ENCODE results near the gene HOXA11. TPM values are rescaled to one million over a fixed set of nuclear protein-coding genes. Genes with fewer than 3 reads are reported as not detected.

HOXA11 gene
- total RNA-seq, 1 experiment from 2014 or later = 26.6 TPM

DNA sequence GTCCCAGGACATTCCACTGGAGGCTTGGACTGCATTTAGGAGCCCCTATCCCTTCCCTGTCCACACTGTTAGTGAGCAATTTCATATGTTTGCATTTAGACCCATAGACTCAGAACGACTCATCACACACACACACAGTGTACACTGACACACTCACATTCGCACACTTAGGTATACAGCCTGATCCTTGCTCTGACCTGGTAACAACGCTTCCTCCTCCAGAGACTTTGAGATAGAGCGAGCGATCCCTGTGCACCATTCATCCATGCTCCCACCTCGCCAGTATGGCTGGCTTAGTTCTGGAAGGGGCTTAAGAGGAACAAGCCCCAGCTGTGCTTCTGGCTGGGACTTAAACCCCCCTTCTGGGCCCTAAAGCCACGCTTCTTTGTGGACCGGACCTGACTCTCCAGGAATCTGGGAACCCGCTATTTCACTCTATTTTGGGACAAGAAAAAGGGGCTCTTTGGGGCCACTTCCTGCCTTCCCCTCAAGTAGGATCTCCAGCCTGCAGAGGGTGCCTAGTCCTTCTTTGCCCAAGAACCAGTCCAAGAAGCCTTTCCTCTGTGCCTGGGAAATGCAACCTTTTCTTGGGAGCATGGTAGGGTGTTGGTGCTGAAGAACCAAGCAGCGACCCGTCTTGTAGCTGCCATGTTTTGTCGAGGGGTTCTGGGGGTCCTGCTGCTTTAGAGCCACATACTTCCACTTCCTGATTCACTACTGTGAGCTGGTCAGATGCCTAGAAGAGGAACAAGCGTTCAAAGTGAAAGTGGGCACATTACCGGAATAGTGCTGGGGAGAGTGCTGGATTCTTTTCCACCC is 15.9 kb upstream of the HOXA11 start:
- Histone ChIP-seq H3K4me2 (ENCODE audit: low read length) (peak overlapping the region; percentile 94), H3K4me1 (ENCODE audit: insufficient read depth, low read length) (peaks cover 30% of the 10 kb centered on the region), H3K27me3 (ENCODE audit: low read length) (no peaks in the 10 kb centered on the region), H3K4me3 (ENCODE audit: low read length) (peak overlapping the region; percentile 75), H3K9ac (ENCODE audit: low read length) (peak overlapping the region; percentile 91), H3K36me3 (ENCODE audit: low read depth, low read length) (0 out of 2 replicates have a peak, but pooled peaks cover 6% of the 10 kb centered on the region), H3K79me2 (ENCODE audit: low read length) (peaks cover 95% of the 10 kb centered on the region), H4K20me1 (ENCODE audit: low read length) (peaks cover 12% of the 10 kb centered on the region; the same call in 1 of the 2 replicates), H3K27ac (ENCODE audit: low read length) (peak overlapping the region; percentile 92), H3F3A (ENCODE audit: low read length, unreplicated experiment) (no peaks in the 10 kb centered on the region), H3K9me3 (ENCODE audit: low read length) (no peaks in the 10 kb centered on the region), H3K9me2 (replicated peaks; ENCODE audit: low read length) (no peaks in the 10 kb centered on the region), H2AFZ (ENCODE audit: low read length) (peak overlapping the region; percentile 35)
- ChIA-PET POLR2A (ENCODE audit: unreplicated experiment) (interaction anchor here (0.9 to 1.0 kb wide), 3 partner anchors 12 to 538 kb away, joined by 3 to 24 read pairs (median 5); no protein-coding TSS in a partner anchor), CTCF (interaction anchor here (2.2 to 2.3 kb wide), 2 partner anchors 405 kb away, joined by 20 to 29 read pairs; no protein-coding TSS in a partner anchor)
- peak; percentile 6 for ATAC-seq
- peak; percentile 57 for DNase-seq
- BruUV-seq (replicated peaks) = TSS peak; percentile 73
- TF ChIP-seq EZH2phosphoT487 (IDR thresholded peaks at IDR 0.05; ENCODE audit: borderline replicate concordance, low read length) (no peak), EZH2 (IDR thresholded peaks at IDR 0.05; ENCODE audit: low read length, unreplicated experiment) (no peak)
- TF ChIP-seq, protein P1, sequence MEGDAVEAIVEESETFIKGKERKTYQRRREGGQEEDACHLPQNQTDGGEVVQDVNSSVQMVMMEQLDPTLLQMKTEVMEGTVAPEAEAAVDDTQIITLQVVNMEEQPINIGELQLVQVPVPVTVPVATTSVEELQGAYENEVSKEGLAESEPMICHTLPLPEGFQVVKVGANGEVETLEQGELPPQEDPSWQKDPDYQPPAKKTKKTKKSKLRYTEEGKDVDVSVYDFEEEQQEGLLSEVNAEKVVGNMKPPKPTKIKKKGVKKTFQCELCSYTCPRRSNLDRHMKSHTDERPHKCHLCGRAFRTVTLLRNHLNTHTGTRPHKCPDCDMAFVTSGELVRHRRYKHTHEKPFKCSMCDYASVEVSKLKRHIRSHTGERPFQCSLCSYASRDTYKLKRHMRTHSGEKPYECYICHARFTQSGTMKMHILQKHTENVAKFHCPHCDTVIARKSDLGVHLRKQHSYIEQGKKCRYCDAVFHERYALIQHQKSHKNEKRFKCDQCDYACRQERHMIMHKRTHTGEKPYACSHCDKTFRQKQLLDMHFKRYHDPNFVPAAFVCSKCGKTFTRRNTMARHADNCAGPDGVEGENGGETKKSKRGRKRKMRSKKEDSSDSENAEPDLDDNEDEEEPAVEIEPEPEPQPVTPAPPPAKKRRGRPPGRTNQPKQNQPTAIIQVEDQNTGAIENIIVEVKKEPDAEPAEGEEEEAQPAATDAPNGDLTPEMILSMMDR (conservative IDR thresholded peaks at IDR 0.05; ENCODE audit: low read depth, low read length) = no peak
- intact Hi-C loops (cut with micrococcal nuclease) = loop anchor here (5.0 kb wide), 1 partner anchor 34 kb away; the partner anchor contains the start of gene HOXA9

DNA sequence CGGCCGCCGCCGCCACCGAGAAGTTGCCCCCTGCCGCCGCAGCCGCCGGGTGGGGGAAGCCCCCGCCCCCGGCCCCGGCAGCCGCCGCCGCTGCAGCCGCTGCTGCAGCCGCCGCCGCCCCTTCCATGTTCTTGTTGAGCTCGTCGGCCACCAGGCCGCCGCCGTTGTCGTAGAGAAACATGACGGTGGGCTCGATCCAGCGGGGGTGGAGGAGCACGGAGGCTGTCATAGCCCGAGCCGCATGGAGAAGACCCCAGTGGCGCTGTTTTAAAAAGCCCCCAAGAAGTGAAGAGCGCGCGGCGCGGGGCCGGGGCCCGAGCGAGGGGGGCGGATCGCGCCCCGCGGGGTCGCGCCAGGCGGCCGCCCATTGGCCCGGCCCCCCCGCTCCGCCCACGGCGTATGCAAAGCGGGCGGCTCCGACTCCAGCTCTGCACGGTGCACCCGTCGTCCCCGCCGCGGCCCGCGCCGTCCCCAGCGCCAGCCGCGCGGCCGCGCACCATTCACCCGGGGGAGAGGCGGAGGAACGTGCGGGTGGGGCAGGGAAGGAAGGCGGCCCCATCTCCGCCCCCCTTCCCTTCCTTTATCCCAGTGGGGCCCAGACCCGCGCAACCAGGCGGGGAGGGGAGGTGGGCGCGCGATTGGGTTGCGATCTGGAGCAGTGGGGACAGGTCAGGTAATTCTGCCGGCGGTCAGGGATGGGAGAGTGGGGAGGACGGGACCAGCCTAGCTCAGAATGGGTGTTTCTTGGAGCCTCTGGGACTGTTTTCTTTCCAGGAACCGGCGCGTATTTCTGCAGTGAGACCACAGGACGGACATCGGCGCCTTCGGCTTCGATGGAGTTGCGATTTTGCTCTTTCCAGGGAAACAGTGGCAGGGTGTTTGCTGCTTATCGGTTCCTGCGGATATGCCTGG is 15.1 kb upstream of the HOXA11 start, which contains the start of gene HOXA13:
TSS of gene HOXA13 (minus strand) at position 243 of the 912 bp plus-strand sequence. CDS start at position 229, 14 bp downstream.
- peak within 1 kb of the TSS; percentile 91 for H3K4me3 ChIP-seq (ENCODE audit: low read length)
- CTCF ChIA-PET = interaction anchor here (0.6 to 2.3 kb wide), 4 partner anchors 9 to 462 kb away, joined by 3 to 20 read pairs (median 4); no protein-coding TSS in a partner anchor
- peak; percentile 59 for ATAC-seq

More for the DNA sequence above, 15.1 kb upstream of the HOXA11 start, which contains the start of gene HOXA13:
- Histone ChIP-seq H2AFZ (ENCODE audit: low read length) (peak within 1 kb of the TSS; percentile 35), H3K36me3 (ENCODE audit: low read depth, low read length) (0 out of 2 replicates have a peak, but pooled peaks cover 6% of the 10 kb centered on the region), H3F3A (ENCODE audit: low read length, unreplicated experiment) (no peaks in the 10 kb centered on the region), H3K27me3 (ENCODE audit: low read length) (no peaks in the 10 kb centered on the region), H3K27ac (ENCODE audit: low read length) (peak within 1 kb of the TSS; percentile 92), H4K20me1 (ENCODE audit: low read length) (peaks cover 12% of the 10 kb centered on the region; the same call in 1 of the 2 replicates), H3K4me1 (ENCODE audit: insufficient read depth, low read length) (peaks cover 34% of the 10 kb centered on the region), H3K9ac (ENCODE audit: low read length) (peak within 1 kb of the TSS; percentile 97), H3K9me2 (replicated peaks; ENCODE audit: low read length) (no peaks in the 10 kb centered on the region), H3K9me3 (ENCODE audit: low read length) (no peaks in the 10 kb centered on the region), H3K4me2 (ENCODE audit: low read length) (peak within 1 kb of the TSS; percentile 99), H3K79me2 (ENCODE audit: low read length) (peaks cover 95% of the 10 kb centered on the region)
- BruUV-seq (replicated peaks) = no TSS peak
- peak; percentile 92 for DNase-seq
- TF ChIP-seq, protein P1 (conservative IDR thresholded peaks at IDR 0.05; ENCODE audit: low read depth, low read length) = no peak
- TF ChIP-seq EZH2phosphoT487 (IDR thresholded peaks at IDR 0.05; ENCODE audit: borderline replicate concordance, low read length) = peak; percentile 94
- intact Hi-C loops (cut with micrococcal nuclease) = loop anchor here (5.0 kb wide), 3 partner anchors 33 to 892 kb away; partner anchors contain the start of genes HOXA9 and TAX1BP1
- POLR2A ChIA-PET (ENCODE audit: unreplicated experiment) = interaction anchor here (0.9 to 1.0 kb wide), 4 partner anchors 11 to 539 kb away, joined by 3 to 24 read pairs (median 4); no protein-coding TSS in a partner anchor

Measured in PC-3 (cell line).